WI38 (cell line): Measurements from ENCODE around the gene NDST1.

ENCODE experiments used
- H3K4me3 ChIP-seq: 2 replicates; pipeline ENCODE4 v1.5.1; 2011; ENCODE audit warnings: low read depth, mild to moderate bottlenecking, control low read depth, low read length
- TF ChIP-seq, protein P1 (sequence below): IDR thresholded peaks from 2 replicates; pipeline ENCODE4 v1.5.1; 2012; ENCODE audit warnings: low read depth, mild to moderate bottlenecking, control low read depth, low read length

Gene NDST1

DNA sequence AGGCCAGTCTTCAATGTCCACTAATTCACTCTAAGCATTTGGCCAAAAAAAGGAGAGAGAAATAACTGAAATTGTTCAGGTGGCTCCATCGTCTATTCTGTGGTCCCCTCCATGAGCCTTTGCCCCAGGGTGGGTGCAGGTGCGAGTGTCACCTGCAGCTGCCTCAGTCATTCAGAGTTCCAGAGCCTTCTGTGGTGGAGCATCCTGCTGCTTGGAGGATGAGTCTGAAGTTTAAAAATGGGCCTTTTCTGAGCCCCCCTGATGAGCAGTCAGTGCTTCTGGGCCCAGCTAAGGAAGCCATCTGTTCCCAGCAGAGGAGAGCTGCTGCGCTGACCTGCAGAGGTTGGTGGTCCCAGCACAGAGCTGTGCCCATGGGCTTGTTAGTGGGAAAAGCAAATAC lies 48.2 kb downstream of the NDST1 start:
- no peak overlapping the region for H3K4me3 ChIP-seq
- TF ChIP-seq, protein P1, sequence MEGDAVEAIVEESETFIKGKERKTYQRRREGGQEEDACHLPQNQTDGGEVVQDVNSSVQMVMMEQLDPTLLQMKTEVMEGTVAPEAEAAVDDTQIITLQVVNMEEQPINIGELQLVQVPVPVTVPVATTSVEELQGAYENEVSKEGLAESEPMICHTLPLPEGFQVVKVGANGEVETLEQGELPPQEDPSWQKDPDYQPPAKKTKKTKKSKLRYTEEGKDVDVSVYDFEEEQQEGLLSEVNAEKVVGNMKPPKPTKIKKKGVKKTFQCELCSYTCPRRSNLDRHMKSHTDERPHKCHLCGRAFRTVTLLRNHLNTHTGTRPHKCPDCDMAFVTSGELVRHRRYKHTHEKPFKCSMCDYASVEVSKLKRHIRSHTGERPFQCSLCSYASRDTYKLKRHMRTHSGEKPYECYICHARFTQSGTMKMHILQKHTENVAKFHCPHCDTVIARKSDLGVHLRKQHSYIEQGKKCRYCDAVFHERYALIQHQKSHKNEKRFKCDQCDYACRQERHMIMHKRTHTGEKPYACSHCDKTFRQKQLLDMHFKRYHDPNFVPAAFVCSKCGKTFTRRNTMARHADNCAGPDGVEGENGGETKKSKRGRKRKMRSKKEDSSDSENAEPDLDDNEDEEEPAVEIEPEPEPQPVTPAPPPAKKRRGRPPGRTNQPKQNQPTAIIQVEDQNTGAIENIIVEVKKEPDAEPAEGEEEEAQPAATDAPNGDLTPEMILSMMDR: no peak

DNA sequence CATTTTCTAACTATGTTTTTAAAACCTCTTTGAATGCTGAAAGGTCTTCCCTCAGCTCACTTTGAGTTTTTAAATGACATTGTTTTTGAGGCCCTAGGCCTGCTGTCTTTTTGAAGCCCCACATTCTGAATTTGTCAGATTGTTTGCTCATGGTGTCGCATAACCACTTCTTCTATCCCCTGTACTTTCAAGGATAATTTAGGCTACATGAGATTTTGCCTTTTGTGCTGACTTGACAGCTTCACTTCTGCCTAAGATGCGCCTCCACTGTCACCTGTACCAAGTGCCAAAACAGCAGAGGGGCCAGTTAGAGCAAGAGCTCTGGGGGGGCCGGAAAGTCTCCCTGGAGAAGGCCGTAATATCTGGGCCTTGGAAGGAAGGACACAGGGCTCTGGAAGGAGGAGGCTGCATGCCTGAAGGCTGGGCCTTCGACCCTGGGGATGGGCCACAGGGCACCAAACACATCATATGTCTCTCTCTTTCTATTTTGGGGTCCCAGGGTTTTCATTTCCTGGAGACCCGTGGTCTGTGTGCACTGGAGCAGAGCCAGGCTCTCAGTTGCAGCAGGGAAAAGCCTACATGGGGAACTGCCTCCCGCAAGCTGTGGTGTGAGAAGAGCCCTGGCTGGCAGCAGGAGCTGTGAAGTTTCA lies 49.1 kb downstream of the NDST1 start:
- TF ChIP-seq, protein P1: no peak
- H3K4me3 ChIP-seq: no peak overlapping the region

DNA sequence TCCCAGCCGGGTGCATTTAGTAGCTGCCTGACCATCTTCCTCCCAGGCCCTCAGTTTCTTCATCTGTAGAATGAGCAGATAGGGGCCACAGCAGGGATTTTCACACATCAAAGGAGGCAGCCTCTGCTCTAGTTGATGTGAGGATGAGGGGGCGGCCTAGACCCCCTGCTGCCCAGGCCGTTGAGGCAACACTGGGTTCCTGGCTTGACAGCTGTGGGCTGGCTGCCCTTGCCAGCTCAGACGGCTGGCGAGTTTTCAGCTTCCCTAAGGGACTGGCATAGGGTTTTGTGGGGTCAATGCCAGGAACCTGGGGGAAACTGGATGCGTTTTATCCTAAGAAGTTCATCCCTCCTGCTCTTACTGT lies 49.6 kb downstream of the NDST1 start:
- TF ChIP-seq, protein P1: no peak
- H3K4me3 ChIP-seq: no peak overlapping the region

DNA sequence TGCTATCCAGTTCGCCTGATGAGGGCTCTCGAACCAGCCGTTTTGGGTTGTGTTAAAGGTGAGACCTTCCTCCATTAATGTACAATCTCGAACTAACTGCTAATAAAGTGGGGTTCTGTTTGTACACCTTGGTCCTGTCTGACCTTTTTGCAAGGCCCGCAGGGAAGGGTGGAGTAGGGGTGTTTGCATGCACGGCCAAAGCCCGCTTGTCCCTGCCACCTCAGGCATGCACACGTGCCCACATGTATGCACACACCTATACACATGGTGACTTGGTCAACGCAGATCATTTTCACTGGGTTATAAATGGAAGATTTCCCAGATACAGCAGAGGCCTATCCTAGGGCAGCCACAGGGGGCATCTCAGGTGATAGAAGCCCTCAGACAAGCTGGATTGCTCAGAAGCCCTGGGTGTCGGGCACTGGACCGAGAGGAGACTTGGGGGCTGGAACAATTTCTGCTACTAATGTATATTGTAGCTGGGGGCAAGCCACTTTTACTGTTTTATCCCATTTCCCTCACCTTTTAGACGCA lies 50.2 kb downstream of the NDST1 start:
- TF ChIP-seq, protein P1: no peak
- H3K4me3 ChIP-seq: no peak overlapping the region

DNA sequence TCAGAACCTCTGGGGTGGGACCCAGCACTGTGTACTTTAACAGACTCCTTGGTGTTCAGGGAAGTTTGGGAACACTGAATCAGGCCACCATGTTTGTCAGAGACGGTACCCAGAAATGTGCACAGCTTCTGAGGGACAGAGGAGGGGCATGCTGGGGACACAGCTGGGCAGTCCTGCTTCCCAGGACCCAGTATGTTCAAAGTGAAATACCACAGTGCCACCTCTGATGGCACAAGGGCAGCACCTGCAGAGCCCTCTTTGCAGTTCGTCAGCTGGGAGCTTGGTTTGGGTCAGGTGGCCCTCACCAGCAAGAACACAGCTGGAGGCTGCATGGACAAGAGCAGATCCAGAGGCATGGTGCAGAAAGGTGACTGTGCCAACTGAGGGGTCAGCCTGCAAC lies 51.2 kb downstream of the NDST1 start:
- TF ChIP-seq, protein P1: no peak
- no peak overlapping the region for H3K4me3 ChIP-seq

DNA sequence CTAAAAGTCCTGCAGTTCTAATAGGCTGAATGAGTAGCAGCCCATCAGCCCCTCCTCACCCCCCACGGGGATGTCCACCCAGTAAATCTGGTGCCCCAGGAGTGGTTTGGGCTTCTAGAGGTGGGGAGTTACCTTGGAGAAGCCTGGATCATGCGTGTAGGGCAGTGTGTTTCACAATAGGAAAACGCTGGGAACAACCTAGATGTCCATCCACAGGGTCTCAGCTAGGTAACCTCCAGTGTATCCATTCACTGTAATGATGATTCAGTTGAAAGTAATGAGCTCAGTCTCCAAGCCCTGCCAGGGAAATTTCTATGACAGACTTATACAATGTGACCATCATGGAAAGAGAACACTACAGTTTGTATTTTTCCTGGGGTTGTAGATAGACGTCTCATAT lies 51.8 kb downstream of the NDST1 start:
- TF ChIP-seq, protein P1: no peak
- H3K4me3 ChIP-seq: no peak overlapping the region

DNA sequence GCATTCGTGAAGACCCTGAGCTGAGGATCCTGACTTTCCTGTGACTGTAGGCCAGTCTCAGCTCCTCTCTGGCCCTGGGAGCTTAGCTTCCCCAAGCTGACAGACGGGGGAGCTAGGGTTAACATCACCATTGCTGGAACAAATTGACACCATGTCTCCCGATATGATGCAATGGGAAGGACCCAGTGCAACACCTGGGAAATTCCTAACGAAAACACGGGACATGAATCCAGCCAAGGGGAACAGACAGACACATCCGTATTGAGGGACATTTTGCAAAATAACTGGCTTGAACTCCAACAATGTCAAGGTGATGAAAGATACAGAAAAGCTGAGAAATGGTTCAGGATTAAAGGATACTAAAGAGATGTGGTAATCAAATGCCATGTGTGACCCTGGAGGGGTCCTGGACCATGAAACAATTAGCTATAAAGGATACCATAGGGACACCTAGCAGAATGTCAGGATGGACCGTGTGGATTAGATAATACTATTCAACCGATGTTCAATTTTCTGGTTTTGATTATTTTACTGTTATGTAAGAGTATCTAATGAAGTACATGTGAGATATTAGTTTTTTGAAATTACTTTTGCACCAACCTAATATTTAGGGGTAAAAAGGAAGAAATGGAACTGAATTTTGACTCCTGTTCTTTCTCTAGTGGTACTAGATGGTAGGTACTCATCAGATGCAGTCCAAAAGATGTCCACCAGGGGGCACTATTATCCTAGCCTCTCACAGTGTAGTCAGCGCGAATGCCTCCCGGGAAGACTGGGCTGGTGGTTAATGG lies 52.7 kb downstream of the NDST1 start:
- no peak overlapping the region for H3K4me3 ChIP-seq
- TF ChIP-seq, protein P1: peak; percentile 70
